ENCODE results near the gene DNASE1L1. TPM values are rescaled to one million over a fixed set of nuclear protein-coding genes. Genes with fewer than 3 reads are reported as not detected.

The DNASE1L1 gene
- total RNA-seq, 1 donor = 74.6 TPM

DNA sequence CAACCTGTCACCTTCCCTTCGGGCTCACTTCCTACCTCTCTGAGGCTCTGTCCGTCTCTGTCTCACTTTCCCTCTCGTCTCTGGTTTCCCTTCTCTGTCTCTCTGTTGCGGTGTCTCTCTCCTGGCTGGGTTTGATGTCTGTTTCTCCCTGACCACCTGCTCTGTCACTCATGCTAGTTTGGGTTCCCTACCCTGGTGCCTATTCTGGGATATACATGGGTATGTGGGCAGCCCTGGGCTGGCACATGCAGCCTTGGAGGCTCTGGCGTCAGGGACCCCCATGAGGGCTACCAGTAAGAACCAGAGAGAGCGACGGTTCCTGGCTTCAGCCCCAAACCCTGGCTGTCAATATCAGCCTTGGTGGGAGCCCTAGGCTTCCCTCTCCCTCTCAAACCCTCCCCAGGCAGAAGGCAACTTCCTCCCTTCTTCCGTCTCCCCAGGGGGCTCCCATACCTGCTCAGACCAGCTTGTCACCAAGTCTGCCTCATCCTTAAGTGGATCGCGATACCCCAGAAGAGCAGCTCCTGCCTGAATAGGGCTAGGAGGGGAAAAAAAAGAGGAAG lies 314 bp downstream of the DNASE1L1 start:
- no peak for DNase-seq (ENCODE audit: insufficient read length, low spot score, missing footprints)
- H3K4me3 ChIP-seq (ENCODE audit: insufficient read depth, low read length) = peak overlapping the region; percentile 76
- no peaks in the 10 kb centered on the region for H3K36me3 ChIP-seq (ENCODE audit: insufficient read depth, low read length)
- peak overlapping the region; percentile 65 for H2AFZ ChIP-seq (ENCODE audit: low read length)
- H3K9me3 ChIP-seq (ENCODE audit: low read depth, low read length) = no peaks in the 10 kb centered on the region
- peaks cover 13% of the 10 kb centered on the region for H3K4me1 ChIP-seq (ENCODE audit: insufficient read depth, low read length)
- peak overlapping the region; percentile 87 for H3K4me2 ChIP-seq (ENCODE audit: insufficient read depth, low read length)
- TF ChIP-seq, protein P1, sequence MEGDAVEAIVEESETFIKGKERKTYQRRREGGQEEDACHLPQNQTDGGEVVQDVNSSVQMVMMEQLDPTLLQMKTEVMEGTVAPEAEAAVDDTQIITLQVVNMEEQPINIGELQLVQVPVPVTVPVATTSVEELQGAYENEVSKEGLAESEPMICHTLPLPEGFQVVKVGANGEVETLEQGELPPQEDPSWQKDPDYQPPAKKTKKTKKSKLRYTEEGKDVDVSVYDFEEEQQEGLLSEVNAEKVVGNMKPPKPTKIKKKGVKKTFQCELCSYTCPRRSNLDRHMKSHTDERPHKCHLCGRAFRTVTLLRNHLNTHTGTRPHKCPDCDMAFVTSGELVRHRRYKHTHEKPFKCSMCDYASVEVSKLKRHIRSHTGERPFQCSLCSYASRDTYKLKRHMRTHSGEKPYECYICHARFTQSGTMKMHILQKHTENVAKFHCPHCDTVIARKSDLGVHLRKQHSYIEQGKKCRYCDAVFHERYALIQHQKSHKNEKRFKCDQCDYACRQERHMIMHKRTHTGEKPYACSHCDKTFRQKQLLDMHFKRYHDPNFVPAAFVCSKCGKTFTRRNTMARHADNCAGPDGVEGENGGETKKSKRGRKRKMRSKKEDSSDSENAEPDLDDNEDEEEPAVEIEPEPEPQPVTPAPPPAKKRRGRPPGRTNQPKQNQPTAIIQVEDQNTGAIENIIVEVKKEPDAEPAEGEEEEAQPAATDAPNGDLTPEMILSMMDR (IDR thresholded peaks at IDR 0.05; ENCODE audit: extremely low read depth, low read depth, low read length) = no peak
- H4K20me1 ChIP-seq (ENCODE audit: insufficient read depth, low read length) = peaks cover 6% of the 10 kb centered on the region
- H3K79me2 ChIP-seq (ENCODE audit: insufficient read depth, low read length) = peaks cover 20% of the 10 kb centered on the region
- H3K27ac ChIP-seq (ENCODE audit: low read depth, low read length) = peak overlapping the region; percentile 71
- H3K27me3 ChIP-seq (ENCODE audit: insufficient read depth, low read length) = no peaks in the 10 kb centered on the region

DNA sequence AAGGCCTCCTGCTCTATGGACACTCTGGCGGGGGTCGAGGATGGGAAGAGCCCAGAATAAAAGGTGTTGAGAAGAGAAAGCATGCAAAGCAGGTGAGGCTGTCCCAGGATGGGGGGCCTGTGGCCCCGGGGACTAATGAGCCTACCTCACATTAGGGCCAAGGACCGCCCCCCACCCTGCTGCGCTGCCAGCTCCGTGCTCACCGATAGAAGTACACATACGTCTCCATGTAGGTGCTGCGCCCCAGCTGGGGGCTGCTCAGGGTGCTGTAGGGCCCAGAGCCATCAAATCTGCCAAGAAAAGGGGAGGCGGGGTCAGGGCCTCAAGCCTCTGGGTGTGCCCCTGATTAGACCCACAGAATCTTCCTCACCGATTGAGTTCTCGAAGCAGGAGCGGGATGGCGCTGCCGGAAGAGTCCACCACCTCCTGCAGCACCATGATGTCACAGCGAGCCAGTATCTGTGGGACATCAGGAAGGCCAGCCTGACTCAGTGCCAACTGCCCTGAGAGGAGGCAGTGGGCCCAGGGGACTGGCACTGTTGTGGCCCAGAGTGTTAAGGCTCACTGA lies 4.3 kb downstream of the DNASE1L1 start:
- TF ChIP-seq, protein P1 (IDR thresholded peaks at IDR 0.05; ENCODE audit: extremely low read depth, low read depth, low read length) = no peak

DNA sequence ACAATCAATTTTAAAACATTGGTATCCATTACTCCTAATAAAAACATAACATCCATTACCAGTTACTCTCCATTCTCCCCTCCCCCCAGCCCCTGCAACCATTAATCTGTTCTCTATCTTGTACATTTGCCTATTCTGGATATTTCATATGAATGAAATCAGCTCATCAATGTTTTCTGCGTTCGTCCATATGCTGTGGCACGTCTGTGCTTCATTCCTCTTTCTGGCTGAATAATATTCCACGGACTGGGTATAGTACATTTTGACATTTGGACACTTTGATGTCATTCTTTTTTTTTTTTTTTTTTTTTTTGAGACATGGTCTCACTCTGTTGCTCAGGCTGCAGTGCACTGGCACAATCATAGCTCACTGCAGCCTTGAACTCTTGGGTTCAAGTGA lies 5.2 kb downstream of the DNASE1L1 start:
- no peaks in the 10 kb centered on the region for H3K27me3 ChIP-seq (ENCODE audit: insufficient read depth, low read length)
- H3K27ac ChIP-seq (ENCODE audit: low read depth, low read length) = no peak overlapping the region
- peaks cover 22% of the 10 kb centered on the region for H3K79me2 ChIP-seq (ENCODE audit: insufficient read depth, low read length)
- DNase-seq (ENCODE audit: insufficient read length, low spot score, missing footprints) = no peak
- no peaks in the 10 kb centered on the region for H3K9me3 ChIP-seq (ENCODE audit: low read depth, low read length)
- H3K4me3 ChIP-seq (ENCODE audit: insufficient read depth, low read length) = no peak overlapping the region
- H4K20me1 ChIP-seq (ENCODE audit: insufficient read depth, low read length) = peaks cover 14% of the 10 kb centered on the region
- H3K36me3 ChIP-seq (ENCODE audit: insufficient read depth, low read length) = peaks cover 26% of the 10 kb centered on the region
- H3K4me1 ChIP-seq (ENCODE audit: insufficient read depth, low read length) = peaks cover 11% of the 10 kb centered on the region
- TF ChIP-seq, protein P1 (IDR thresholded peaks at IDR 0.05; ENCODE audit: extremely low read depth, low read depth, low read length) = no peak
- no peak overlapping the region for H2AFZ ChIP-seq (ENCODE audit: low read length)
- H3K4me2 ChIP-seq (ENCODE audit: insufficient read depth, low read length) = no peak overlapping the region

More for the DNA sequence above, 4.3 kb downstream of the DNASE1L1 start:
- Histone ChIP-seq H3K27me3 (ENCODE audit: insufficient read depth, low read length) (no peaks in the 10 kb centered on the region), H4K20me1 (ENCODE audit: insufficient read depth, low read length) (peaks cover 5% of the 10 kb centered on the region), H3K4me1 (ENCODE audit: insufficient read depth, low read length) (peaks cover 15% of the 10 kb centered on the region), H3K4me3 (ENCODE audit: insufficient read depth, low read length) (no peak overlapping the region), H2AFZ (ENCODE audit: low read length) (no peak overlapping the region), H3K79me2 (ENCODE audit: insufficient read depth, low read length) (peaks cover 20% of the 10 kb centered on the region), H3K36me3 (ENCODE audit: insufficient read depth, low read length) (peaks cover 18% of the 10 kb centered on the region), H3K4me2 (ENCODE audit: insufficient read depth, low read length) (no peak overlapping the region), H3K9me3 (ENCODE audit: low read depth, low read length) (no peaks in the 10 kb centered on the region), H3K27ac (ENCODE audit: low read depth, low read length) (no peak overlapping the region)
- DNase-seq (ENCODE audit: insufficient read length, low spot score, missing footprints) = no peak

DNA sequence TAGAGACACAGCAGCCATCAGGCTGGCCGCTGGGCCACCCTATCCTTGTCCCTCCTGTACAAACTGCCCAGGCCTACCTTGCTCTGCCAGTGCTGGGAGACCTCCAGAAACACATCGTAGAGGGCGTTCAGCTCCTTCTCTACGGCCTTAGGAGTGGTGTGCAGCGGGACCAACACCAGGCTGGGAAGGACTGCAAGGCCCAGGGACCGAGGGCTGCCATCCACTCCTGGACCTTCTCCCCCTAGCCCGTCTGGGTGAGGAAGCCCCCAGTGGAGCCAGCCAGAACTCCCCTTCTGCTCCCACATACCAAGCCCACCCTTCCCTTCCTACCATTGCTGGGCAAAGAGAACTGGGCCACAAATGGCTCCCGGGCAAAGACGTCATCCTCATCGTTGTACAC lies 5.9 kb downstream of the DNASE1L1 start:
- Histone ChIP-seq H3K27me3 (ENCODE audit: insufficient read depth, low read length) (no peaks in the 10 kb centered on the region), H3K27ac (ENCODE audit: low read depth, low read length) (no peak overlapping the region), H3K36me3 (ENCODE audit: insufficient read depth, low read length) (peaks cover 30% of the 10 kb centered on the region), H4K20me1 (ENCODE audit: insufficient read depth, low read length) (peaks cover 20% of the 10 kb centered on the region), H3K4me3 (ENCODE audit: insufficient read depth, low read length) (no peak overlapping the region), H3K4me2 (ENCODE audit: insufficient read depth, low read length) (no peak overlapping the region), H3K4me1 (ENCODE audit: insufficient read depth, low read length) (peaks cover 5% of the 10 kb centered on the region), H3K9me3 (ENCODE audit: low read depth, low read length) (no peaks in the 10 kb centered on the region), H3K79me2 (ENCODE audit: insufficient read depth, low read length) (peaks cover 22% of the 10 kb centered on the region), H2AFZ (ENCODE audit: low read length) (no peak overlapping the region)
- no peak for DNase-seq (ENCODE audit: insufficient read length, low spot score, missing footprints)
- TF ChIP-seq, protein P1 (IDR thresholded peaks at IDR 0.05; ENCODE audit: extremely low read depth, low read depth, low read length) = no peak

Measured in osteoblast (primary cell).